D721Med (cell line): ENCODE measurements around the gene FHAD1.

Source experiments
- DNase-seq: peaks from one replicate; pipeline ENCODE4 v3.0.0; 2011; ENCODE audit warnings: low spot score; ENCODE audit not compliant: insufficient read length
- FAIRE-seq: peaks from 2 replicates; lab custom pipeline; 2011; peaks lifted over from hg19 to GRCh38; lab: Jason Lieb, UNC
- TF ChIP-seq, protein P1 (sequence below): IDR thresholded peaks from 2 replicates; pipeline ENCODE4 v1.5.1; 2012; ENCODE audit warnings: mild to moderate bottlenecking, control low read depth; ENCODE audit not compliant: insufficient read depth; ENCODE audit errors: missing control alignments

FHAD1 gene

GRCh38 chr1:15246960-15247614 lies at the start of gene FHAD1:
FHAD1 (plus strand) TSS chr1:15247223; CDS start chr1:15251785, 4,562 bp downstream.
- TF ChIP-seq, protein P1, sequence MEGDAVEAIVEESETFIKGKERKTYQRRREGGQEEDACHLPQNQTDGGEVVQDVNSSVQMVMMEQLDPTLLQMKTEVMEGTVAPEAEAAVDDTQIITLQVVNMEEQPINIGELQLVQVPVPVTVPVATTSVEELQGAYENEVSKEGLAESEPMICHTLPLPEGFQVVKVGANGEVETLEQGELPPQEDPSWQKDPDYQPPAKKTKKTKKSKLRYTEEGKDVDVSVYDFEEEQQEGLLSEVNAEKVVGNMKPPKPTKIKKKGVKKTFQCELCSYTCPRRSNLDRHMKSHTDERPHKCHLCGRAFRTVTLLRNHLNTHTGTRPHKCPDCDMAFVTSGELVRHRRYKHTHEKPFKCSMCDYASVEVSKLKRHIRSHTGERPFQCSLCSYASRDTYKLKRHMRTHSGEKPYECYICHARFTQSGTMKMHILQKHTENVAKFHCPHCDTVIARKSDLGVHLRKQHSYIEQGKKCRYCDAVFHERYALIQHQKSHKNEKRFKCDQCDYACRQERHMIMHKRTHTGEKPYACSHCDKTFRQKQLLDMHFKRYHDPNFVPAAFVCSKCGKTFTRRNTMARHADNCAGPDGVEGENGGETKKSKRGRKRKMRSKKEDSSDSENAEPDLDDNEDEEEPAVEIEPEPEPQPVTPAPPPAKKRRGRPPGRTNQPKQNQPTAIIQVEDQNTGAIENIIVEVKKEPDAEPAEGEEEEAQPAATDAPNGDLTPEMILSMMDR, result no peak
- no peak for DNase-seq
- FAIRE-seq, result no peak

- DNase-seq, result no peak
- FAIRE-seq, result no peak
- TF ChIP-seq, protein P1, result no peak
Measured at GRCh38 chr1:15197591-15198447, 49.2 kb upstream of the FHAD1 start.

DNA sequence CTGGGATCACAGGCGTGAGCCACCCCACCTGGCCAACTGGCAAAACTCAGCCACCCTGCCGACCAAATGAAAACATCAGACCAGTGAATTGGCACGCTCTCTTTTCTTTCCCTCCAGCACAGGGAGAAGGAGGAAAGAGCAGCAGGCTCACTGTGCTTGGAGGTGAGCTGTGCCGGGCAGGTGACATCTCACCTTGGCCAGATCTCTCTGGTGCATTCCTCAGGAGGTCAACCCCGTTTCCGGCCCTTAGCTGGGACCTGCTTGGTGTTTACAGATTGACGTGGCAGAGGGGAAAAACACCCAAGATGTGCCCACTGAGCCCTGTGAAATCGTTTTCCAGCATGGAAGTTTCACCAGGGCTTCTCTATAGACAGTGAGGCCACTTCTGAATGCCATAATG lies 48.3 kb upstream of the FHAD1 start:
- FAIRE-seq, result no peak
- TF ChIP-seq, protein P1, result no peak

GRCh38 chr1:15201221-15201620 lies 45.8 kb upstream of the FHAD1 start:
- FAIRE-seq (no peak), DNase-seq (no peak)
- TF ChIP-seq, protein P1, result no peak

More for the DNA sequence above, 48.3 kb upstream of the FHAD1 start:
- no peak for DNase-seq

GRCh38 chr1:15201849-15202551 lies 45.0 kb upstream of the FHAD1 start:
- TF ChIP-seq, protein P1, result no peak
- DNase-seq (no peak), FAIRE-seq (no peak)

DNA sequence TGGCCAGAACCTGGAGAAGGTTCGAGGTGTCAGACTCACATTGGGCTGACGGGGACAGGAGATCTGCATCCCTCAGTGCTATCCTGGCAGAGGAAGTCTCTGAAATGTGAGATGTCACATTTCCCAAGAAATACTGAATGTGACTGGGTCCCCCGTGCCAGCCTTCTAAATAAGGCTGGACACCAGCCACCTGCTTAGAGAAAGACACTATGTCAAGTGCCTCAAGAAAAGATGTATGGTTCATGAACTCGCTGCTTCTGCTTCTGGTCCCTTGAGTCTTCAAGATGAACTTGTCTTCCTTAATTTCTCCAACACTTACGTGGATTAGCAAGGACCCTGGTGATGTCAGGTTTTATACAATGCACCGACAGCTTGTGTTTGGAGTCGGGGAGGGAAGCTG lies 42.1 kb upstream of the FHAD1 start:
- TF ChIP-seq, protein P1, result no peak
- no peak for FAIRE-seq

More for the DNA sequence above, 42.1 kb upstream of the FHAD1 start:
- no peak for DNase-seq
